A673 (cell line): ENCODE results near the gene CREB3L4.

Source experiments
- CTCF ChIP-seq: fragments of 300-800, 200-600 bp; sonication (generic); conservative IDR thresholded peaks from 2 replicates; pipeline ENCODE4 v1.5.1; 2017; ENCODE audit warnings: low read depth, mild to moderate bottlenecking, antibody characterized with exemption, low read length, moderate library complexity, mixed read lengths
- EZH2 ChIP-seq: fragments of 200-600 bp; sonication (generic); IDR thresholded peaks from 2 replicates; pipeline ENCODE4 v1.6.1; 2017; ENCODE audit warnings: borderline replicate concordance, low read depth, mild to moderate bottlenecking, mixed read lengths, antibody characterized with exemption, low read length; ENCODE audit not compliant: poor library complexity, severe bottlenecking

- TF ChIP-seq CTCF (no peak), EZH2 (no peak)
These were observed 706 bp downstream of the CREB3L4 start for GRCh38 chr1:153968408-153968807.
